ENCODE data around the gene OSBPL9.

DNA sequence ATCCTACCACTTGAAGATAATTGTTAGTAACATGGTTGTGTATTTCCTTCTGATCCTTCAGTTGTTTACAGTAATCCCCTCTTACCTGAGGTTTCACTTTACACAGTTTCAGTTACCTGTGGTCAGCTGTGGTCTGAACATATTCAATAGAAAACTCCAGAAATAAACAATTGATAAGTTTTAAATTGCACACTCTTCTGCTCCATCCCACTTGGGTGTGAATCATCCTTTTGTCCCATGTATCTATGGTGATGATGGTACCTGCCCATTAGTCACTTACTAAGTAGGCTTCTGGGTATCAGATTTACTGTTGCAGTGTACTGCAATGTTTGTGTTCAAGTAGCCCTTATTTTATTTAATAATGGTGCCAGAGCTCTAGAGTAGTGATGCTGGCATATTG is 62.5 kb downstream of the OSBPL9 start:
- TF ChIP-seq POLR2AphosphoS5 (IDR thresholded peaks at IDR 0.05; ENCODE audit: low read depth, low read length) (no peak), POLR2A (IDR thresholded peaks at IDR 0.05; ENCODE audit: low read depth, low read length) (no peak), TAF1 (IDR thresholded peaks at IDR 0.05; ENCODE audit: low read depth, low read length) (no peak), PAX5 (IDR thresholded peaks at IDR 0.05; ENCODE audit: insufficient read depth, low read length, severe bottlenecking) (no peak), SPI1 (IDR thresholded peaks at IDR 0.05; ENCODE audit: low read depth, low read length) (no peak)
